Measurements from ENCODE around the gene TIPARP.

TIPARP gene

DNA sequence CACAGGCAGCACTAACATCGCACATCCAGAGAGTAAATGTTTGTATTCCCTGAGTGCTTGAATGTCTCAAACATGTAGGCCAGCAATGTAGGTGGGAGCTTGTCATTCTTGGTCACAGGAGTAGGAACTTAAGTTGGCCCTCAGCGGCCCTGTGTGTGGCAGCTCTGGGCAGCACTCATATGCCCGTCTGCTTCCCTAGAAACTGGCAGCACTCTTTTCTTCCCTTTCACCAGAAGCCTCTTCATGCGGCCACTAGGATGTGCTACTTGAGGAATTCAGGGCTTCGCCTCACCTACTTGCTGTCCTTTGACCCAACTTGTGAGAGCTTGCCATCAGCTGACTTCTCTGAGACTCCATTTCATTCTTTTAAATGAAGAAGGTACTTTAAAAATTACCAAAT is 69.5 kb downstream of the TIPARP start:
- Histone ChIP-seq H3K4me1 (ENCODE audit: insufficient read depth, low read length) (no peaks in the 10 kb centered on the region), H3K9me3 (ENCODE audit: control insufficient read depth, insufficient read depth, low read length) (no peaks in the 10 kb centered on the region)

GRCh38 chr3:156744631-156745030 is 70.2 kb downstream of the TIPARP start:
- Histone ChIP-seq H3K9ac (ENCODE audit: low read depth, low read length) (no peak overlapping the region), H3K9me3 (ENCODE audit: control insufficient read depth, insufficient read depth, low read length) (no peaks in the 10 kb centered on the region), H3K4me1 (ENCODE audit: insufficient read depth, low read length) (no peaks in the 10 kb centered on the region; the same call in 1 of the 2 replicates), H3K36me3 (ENCODE audit: insufficient read depth, low read length) (no peaks in the 10 kb centered on the region)

More for the DNA sequence above, 69.5 kb downstream of the TIPARP start:
- H3K36me3 ChIP-seq (ENCODE audit: insufficient read depth, low read length), result no peaks in the 10 kb centered on the region
- H3K9ac ChIP-seq (ENCODE audit: low read depth, low read length), result no peak overlapping the region

GRCh38 chr3:156745766-156746165 is 71.4 kb downstream of the TIPARP start:
- no peak overlapping the region for H3K9ac ChIP-seq (ENCODE audit: low read depth, low read length)
- no peaks in the 10 kb centered on the region for H3K9me3 ChIP-seq (ENCODE audit: control insufficient read depth, insufficient read depth, low read length)
- peaks cover 9% of the 10 kb centered on the region for H3K4me1 ChIP-seq (ENCODE audit: insufficient read depth, low read length)
- H3K36me3 ChIP-seq (ENCODE audit: insufficient read depth, low read length), result no peaks in the 10 kb centered on the region

DNA sequence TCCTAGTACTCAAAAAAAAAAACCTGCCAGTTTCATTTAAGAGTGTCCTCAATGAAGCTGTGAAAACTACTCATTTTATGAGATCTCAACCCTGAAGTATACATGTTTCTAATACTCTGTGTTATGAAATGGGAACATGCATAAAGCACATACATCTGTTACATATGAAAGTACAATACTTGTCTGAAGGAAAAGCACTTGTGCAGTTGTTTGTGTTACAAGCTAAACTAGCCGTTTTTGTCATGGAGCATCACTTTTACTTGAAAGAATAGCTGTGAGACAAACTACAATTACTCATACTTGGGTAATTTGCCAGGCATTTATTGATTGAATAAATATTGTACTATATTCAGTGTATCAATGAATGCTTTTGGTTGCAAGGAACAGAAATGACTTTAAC is 72.7 kb downstream of the TIPARP start:
- Histone ChIP-seq H3K4me1 (ENCODE audit: insufficient read depth, low read length) (peaks cover 15% of the 10 kb centered on the region), H3K9me3 (ENCODE audit: control insufficient read depth, insufficient read depth, low read length) (no peaks in the 10 kb centered on the region), H3K9ac (ENCODE audit: low read depth, low read length) (no peak overlapping the region)

DNA sequence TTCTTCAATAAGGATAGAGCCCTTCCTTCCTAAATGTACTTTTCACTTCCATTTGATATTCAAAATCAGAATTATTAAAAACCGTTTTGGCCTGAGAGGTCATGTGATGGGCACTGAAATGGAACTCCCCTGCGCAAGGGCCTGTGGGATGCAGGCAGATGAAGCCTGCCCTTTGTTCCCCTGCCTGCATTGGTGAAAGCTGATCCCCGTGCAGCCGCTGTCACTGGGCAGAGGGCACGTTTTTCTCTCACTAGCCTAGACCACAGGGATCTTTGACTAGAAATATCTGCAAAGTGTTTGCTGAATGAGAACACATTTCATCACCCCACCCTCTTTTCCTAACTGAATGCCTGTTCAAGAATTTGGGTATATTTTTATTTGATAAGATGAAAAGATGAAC is 74.9 kb downstream of the TIPARP start:
- no peaks in the 10 kb centered on the region for H3K36me3 ChIP-seq (ENCODE audit: insufficient read depth, low read length)
- no peak overlapping the region for H3K9ac ChIP-seq (ENCODE audit: low read depth, low read length)
- peaks cover 15% of the 10 kb centered on the region for H3K4me1 ChIP-seq (ENCODE audit: insufficient read depth, low read length)
- H3K9me3 ChIP-seq (ENCODE audit: control insufficient read depth, insufficient read depth, low read length), result no peaks in the 10 kb centered on the region

More for the DNA sequence above, 72.7 kb downstream of the TIPARP start:
- no peaks in the 10 kb centered on the region for H3K36me3 ChIP-seq (ENCODE audit: insufficient read depth, low read length)

- Histone ChIP-seq H3K9ac (ENCODE audit: low read depth, low read length) (0 out of 2 replicates have a peak overlapping the region, but pooled peaks have one; percentile 32), H3K4me1 (ENCODE audit: insufficient read depth, low read length) (peaks cover 15% of the 10 kb centered on the region), H3K9me3 (ENCODE audit: control insufficient read depth, insufficient read depth, low read length) (no peaks in the 10 kb centered on the region), H3K36me3 (ENCODE audit: insufficient read depth, low read length) (no peaks in the 10 kb centered on the region)
Observed at GRCh38 chr3:156750191-156750873, 75.9 kb downstream of the TIPARP start.

DNA sequence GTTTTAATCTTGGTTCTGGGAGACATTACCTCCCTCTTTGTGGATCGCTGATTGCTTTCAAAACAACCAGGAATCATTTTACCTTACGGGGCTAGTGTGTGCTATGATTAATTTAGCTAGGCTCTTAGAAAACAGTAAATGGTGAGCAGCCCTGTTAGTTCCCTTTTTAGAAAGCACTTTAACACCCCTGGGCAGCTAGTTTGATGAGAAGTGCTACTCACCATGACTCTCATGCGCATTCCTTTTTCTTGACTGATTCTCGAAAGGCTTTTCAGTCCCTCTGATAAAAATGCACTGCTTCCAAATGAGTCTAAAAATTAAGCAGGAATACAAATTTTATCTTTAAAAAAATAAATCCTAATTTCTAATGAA is 76.5 kb downstream of the TIPARP start:
- Histone ChIP-seq H3K9me3 (ENCODE audit: control insufficient read depth, insufficient read depth, low read length) (no peaks in the 10 kb centered on the region), H3K9ac (ENCODE audit: low read depth, low read length) (peak overlapping the region; percentile 32), H3K36me3 (ENCODE audit: insufficient read depth, low read length) (no peaks in the 10 kb centered on the region), H3K4me1 (ENCODE audit: insufficient read depth, low read length) (peaks cover 15% of the 10 kb centered on the region)

DNA sequence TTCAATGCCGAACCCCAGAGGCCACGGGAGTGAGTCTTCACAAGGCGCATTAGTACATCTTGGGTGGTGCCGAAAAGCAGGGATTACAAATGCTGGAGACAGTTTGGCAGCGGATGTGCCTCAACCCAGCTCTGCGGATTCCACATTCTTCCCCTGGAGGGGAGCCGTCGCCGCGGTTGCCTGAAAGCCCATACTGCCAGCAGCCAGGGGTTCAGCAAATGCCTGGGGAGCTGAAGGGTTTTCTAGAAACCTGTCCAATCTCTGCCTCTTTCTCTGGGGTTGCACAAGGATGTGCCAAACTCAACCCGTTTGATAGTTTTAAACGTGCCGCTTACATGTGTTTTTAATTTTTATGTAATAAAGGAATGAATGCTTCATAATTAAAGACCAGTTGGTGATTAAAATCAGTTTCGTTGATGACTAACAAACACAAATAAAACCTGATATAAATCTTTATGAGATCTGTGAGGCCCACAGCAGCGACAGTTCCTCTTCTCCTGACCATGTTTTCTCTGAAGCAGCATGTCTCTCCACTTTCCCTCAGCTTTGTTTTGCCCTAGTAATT is 77.2 kb downstream of the TIPARP start:
- Histone ChIP-seq H3K4me1 (ENCODE audit: insufficient read depth, low read length) (peaks cover 15% of the 10 kb centered on the region), H3K9me3 (ENCODE audit: control insufficient read depth, insufficient read depth, low read length) (no peaks in the 10 kb centered on the region), H3K36me3 (ENCODE audit: insufficient read depth, low read length) (no peaks in the 10 kb centered on the region), H3K9ac (ENCODE audit: low read depth, low read length) (peak overlapping the region; percentile 32; the same call in 1 of the 2 replicates)
